B cell (primary cell): ENCODE data around the gene SDR39U1.

Source experiments
- EZH2 ChIP-seq: IDR thresholded peaks from 2 replicates; pipeline ENCODE4 v1.6.1; 2012; ENCODE audit warnings: borderline replicate concordance, low read depth, mild to moderate bottlenecking, moderate library complexity, low read length; ENCODE audit not compliant: insufficient read depth, poor library complexity, severe bottlenecking
- TF ChIP-seq, protein P1 (sequence below): fragments of 200-600 bp; IDR thresholded peaks from one replicate; pipeline ENCODE4 v1.8.0; 2022; ENCODE audit warnings: antibody characterized with exemption, mild to moderate bottlenecking

DNA sequence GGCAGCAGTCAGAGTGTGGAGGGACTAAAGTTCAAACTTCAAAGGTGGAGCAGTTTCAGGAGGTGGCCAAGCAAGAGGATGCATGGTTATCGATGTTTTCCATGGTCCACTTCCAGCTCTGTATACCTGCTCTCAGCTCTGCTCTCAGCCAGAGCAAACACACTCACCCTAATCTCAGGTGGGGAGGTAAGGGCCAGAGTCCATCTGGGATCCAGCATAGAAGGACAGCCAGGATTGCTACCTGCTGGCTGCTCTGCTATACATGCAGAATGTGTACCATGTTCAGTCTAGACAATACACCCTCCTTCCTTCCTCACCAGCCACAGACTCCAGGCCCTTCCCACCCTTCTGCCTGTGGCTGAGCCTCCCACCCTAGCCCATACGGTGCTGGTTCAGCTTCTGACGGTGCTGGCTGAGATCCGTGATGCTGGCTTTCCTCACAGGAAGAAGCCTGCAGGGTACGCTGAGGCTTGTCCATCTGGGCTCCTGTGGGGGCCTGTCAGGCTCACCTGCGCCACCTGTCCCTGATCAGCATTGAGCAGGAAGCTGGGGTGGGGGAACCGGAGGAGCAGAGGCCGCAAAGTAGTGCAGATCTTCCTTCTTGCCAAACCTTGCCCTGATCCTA lies 15.6 kb downstream of the SDR39U1 start:
- TF ChIP-seq EZH2: no peak
- TF ChIP-seq, protein P1, sequence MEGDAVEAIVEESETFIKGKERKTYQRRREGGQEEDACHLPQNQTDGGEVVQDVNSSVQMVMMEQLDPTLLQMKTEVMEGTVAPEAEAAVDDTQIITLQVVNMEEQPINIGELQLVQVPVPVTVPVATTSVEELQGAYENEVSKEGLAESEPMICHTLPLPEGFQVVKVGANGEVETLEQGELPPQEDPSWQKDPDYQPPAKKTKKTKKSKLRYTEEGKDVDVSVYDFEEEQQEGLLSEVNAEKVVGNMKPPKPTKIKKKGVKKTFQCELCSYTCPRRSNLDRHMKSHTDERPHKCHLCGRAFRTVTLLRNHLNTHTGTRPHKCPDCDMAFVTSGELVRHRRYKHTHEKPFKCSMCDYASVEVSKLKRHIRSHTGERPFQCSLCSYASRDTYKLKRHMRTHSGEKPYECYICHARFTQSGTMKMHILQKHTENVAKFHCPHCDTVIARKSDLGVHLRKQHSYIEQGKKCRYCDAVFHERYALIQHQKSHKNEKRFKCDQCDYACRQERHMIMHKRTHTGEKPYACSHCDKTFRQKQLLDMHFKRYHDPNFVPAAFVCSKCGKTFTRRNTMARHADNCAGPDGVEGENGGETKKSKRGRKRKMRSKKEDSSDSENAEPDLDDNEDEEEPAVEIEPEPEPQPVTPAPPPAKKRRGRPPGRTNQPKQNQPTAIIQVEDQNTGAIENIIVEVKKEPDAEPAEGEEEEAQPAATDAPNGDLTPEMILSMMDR: no peak
